ELF-1 (cell line): ENCODE data around the gene LPAR1.

ENCODE experiments used
- DNase-seq: peaks from one replicate; pipeline ENCODE4 v3.0.0-alpha.2; 2016; ENCODE audit warnings: low read depth, low spot score

Gene LPAR1

GRCh38 chr9:111037708-111038330 lies 451 bp downstream of the LPAR1 start:
- DNase-seq: peak; percentile 66

- peak; percentile 66 for DNase-seq
Measured at GRCh38 chr9:111037356-111037707, 938 bp downstream of the LPAR1 start.

- DNase-seq: peak; percentile 3
Measured at GRCh38 chr9:111036946-111037345, 1.3 kb downstream of the LPAR1 start.

GRCh38 chr9:111036429-111036789 lies 1.9 kb downstream of the LPAR1 start:
- peak; percentile 78 for DNase-seq

- no peak for DNase-seq
Measured at GRCh38 chr9:111035543-111036428, 2.5 kb downstream of the LPAR1 start.

- DNase-seq: no peak
Measured at GRCh38 chr9:111034898-111035539, 3.3 kb downstream of the LPAR1 start.

- no peak for DNase-seq
Measured at GRCh38 chr9:111034170-111034897, 3.9 kb downstream of the LPAR1 start.

GRCh38 chr9:111030492-111030891 lies 7.8 kb downstream of the LPAR1 start:
- no peak for DNase-seq

- DNase-seq: no peak
Measured at GRCh38 chr9:111029260-111029659, 9.0 kb downstream of the LPAR1 start.

GRCh38 chr9:111027798-111028197 lies 10.5 kb downstream of the LPAR1 start:
- no peak for DNase-seq

GRCh38 chr9:111023128-111023527 lies 15.1 kb downstream of the LPAR1 start:
- DNase-seq: no peak

GRCh38 chr9:111020594-111020993 lies 17.7 kb downstream of the LPAR1 start:
- DNase-seq: no peak

GRCh38 chr9:111016426-111017045 lies 21.7 kb downstream of the LPAR1 start:
- no peak for DNase-seq

- DNase-seq: no peak
Measured at GRCh38 chr9:111016016-111016415, 22.3 kb downstream of the LPAR1 start.

- DNase-seq: no peak
Measured at GRCh38 chr9:111013707-111014106, 24.6 kb downstream of the LPAR1 start.

GRCh38 chr9:111013250-111013649 lies 25.0 kb downstream of the LPAR1 start:
- no peak for DNase-seq

- DNase-seq: no peak
Measured at GRCh38 chr9:111008158-111009075, 29.9 kb downstream of the LPAR1 start.

- DNase-seq: no peak
Measured at GRCh38 chr9:111005746-111006470, 32.4 kb downstream of the LPAR1 start.

- DNase-seq: no peak
Measured at GRCh38 chr9:111004936-111005335, 33.3 kb downstream of the LPAR1 start.

GRCh38 chr9:111003182-111003581 lies 35.1 kb downstream of the LPAR1 start:
- no peak for DNase-seq
